ENCODE data around the gene SART3. TPM values are rescaled to one million over a fixed set of nuclear protein-coding genes. Genes with fewer than 3 reads are reported as not detected.

Gene SART3
- polyA plus RNA-seq, 1 of the 3 experiments (the other 2 are of a cell fraction): 28.9 TPM

DNA sequence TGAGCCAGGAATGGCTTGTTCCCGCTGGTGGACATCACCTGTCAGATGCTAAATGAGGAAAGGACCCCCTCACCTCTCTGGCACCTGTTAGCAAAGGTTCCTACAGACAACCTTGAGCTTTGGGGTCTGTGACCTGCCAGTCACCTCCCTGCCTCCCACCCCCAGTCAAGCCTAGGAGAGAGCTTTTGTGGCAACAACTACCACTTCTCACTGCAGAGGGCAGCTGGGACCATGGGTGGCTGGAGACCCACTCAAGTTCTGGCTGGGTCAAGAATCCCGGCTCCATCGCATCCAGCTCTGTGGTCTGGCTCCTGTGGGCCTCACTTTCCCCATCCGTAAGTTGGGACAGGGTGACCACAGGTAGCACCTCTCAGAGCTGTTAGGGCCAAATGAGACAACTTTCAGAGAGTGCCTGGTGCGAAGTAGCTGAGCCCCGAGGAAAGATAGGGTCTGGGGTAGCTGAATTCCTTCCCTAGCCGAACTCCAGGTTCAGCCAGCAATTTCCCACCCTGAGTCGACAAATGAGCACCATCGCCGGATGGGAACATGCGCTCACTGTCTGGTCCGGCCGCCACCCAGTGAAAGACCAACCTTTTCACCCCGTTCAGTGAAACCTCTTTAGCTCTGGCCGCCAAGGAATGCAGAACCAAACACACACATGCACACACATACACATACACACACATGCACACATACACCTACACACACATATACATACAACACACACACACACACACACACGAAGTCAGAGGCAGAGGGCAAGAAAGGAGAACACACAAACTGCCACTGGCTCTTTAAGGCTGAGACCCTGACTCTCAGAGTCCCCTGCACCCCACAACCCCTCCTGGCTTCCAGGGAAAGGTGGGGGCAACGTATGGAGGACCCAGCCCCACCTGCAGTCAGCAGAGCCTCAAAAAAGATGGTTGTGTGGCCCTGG is 35.0 kb upstream of the SART3 start:
- peak overlapping the region; percentile 45 to 60; a peak in 3 of 4 replicates for H3K4me3 ChIP-seq (ENCODE audit: low read depth in 2 of 2, low read length in 1 of 2)

GRCh38 chr12:108594960-108595710 is 34.2 kb upstream of the SART3 start:
- Histone ChIP-seq H3K9ac (no peak overlapping the region), H3K4me3 (ENCODE audit: low read depth in 2 of 2, low read length in 1 of 2) (no peak overlapping the region), H3K9me2 (no peaks in the 10 kb centered on the region), H2AFZ (ENCODE audit: low read depth) (no peak overlapping the region), H4K20me1 (ENCODE audit: insufficient read depth) (no peaks in the 10 kb centered on the region), H3K4me2 (no peak overlapping the region), H3K4me1 (ENCODE audit: control insufficient read depth in 1 of 2, insufficient read depth in 2 of 2, low read depth in 1 of 2, low read length in 1 of 2) (peaks cover 0 to 26% of the 10 kb centered on the region in 2 experiments; a peak in 1 of 4 replicates), H3K27me3 (ENCODE audit: insufficient read depth) (no peaks in the 10 kb centered on the region), H3K27ac (ENCODE audit: low read depth in 2 of 2, low read length in 1 of 2) (no peak overlapping the region), H3K9me3 (no peaks in the 10 kb centered on the region), H3K36me3 (replicated peaks in 1 of 2; ENCODE audit: control insufficient read depth in 1 of 2, insufficient read depth in 2 of 2, low read length in 1 of 2) (peaks cover 0 to 2% of the 10 kb centered on the region in 2 experiments), H3K79me2 (ENCODE audit: insufficient read depth) (no peaks in the 10 kb centered on the region), H3F3A (replicated peaks; ENCODE audit: insufficient read depth) (peaks cover 7% of the 10 kb centered on the region)
- no peak for TF ChIP-seq RFX5 (IDR thresholded peaks at IDR 0.05; ENCODE audit: low read length)
- TF ChIP-seq RXRA (IDR thresholded peaks at IDR 0.05; ENCODE audit: borderline replicate concordance, low read depth): no peak
- TF ChIP-seq SIN3A (IDR thresholded peaks at IDR 0.05; ENCODE audit: borderline replicate concordance, low read depth, low read length): no peak
- TF ChIP-seq PBX3 (IDR thresholded peaks at IDR 0.05): no peak
- TF ChIP-seq, protein P1, sequence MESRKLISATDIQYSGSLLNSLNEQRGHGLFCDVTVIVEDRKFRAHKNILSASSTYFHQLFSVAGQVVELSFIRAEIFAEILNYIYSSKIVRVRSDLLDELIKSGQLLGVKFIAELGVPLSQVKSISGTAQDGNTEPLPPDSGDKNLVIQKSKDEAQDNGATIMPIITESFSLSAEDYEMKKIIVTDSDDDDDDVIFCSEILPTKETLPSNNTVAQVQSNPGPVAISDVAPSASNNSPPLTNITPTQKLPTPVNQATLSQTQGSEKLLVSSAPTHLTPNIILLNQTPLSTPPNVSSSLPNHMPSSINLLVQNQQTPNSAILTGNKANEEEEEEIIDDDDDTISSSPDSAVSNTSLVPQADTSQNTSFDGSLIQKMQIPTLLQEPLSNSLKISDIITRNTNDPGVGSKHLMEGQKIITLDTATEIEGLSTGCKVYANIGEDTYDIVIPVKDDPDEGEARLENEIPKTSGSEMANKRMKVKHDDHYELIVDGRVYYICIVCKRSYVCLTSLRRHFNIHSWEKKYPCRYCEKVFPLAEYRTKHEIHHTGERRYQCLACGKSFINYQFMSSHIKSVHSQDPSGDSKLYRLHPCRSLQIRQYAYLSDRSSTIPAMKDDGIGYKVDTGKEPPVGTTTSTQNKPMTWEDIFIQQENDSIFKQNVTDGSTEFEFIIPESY (IDR thresholded peaks at IDR 0.05; ENCODE audit: borderline replicate concordance, low read depth): no peak
- TF ChIP-seq POLR2AphosphoS5 (IDR thresholded peaks at IDR 0.05; ENCODE audit: low read depth, low read length): no peak
- TF ChIP-seq NRF1 (IDR thresholded peaks at IDR 0.05; ENCODE audit: low read depth, low read length): no peak
- TF ChIP-seq FOXM1 (IDR thresholded peaks at IDR 0.05; ENCODE audit: low read depth): no peak
- TF ChIP-seq, protein P2, sequence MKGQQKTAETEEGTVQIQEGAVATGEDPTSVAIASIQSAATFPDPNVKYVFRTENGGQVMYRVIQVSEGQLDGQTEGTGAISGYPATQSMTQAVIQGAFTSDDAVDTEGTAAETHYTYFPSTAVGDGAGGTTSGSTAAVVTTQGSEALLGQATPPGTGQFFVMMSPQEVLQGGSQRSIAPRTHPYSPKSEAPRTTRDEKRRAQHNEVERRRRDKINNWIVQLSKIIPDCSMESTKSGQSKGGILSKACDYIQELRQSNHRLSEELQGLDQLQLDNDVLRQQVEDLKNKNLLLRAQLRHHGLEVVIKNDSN (IDR thresholded peaks at IDR 0.05; ENCODE audit: borderline replicate concordance, low read depth): no peak
- TF ChIP-seq MEF2A (IDR thresholded peaks at IDR 0.05; ENCODE audit: borderline replicate concordance, low read depth): no peak
- no peak for TF ChIP-seq FOXJ3 (CRISPR knock-in tag; IDR thresholded peaks at IDR 0.05)
- TF ChIP-seq MXI1 (IDR thresholded peaks at IDR 0.05; ENCODE audit: low read depth, low read length): no peak
- ChIA-PET CTCF (interaction anchor here (4.6 kb wide), 1 partner anchor 23 kb away, joined by 23 read pairs; no protein-coding TSS in a partner anchor), POLR2A (no interaction called here)
- no peak for DNase-seq
- 94% methylated on average over 7 of the region's 7 CpGs for WGBS (ENCODE audit: low lambda C conversion rate)

More for the DNA sequence above, 35.0 kb upstream of the SART3 start:
- Histone ChIP-seq H3K79me2 (ENCODE audit: insufficient read depth) (no peaks in the 10 kb centered on the region), H3K4me2 (peak overlapping the region; percentile 91; the same call in 1 of the 2 replicates), H3K4me1 (ENCODE audit: control insufficient read depth in 1 of 2, insufficient read depth in 2 of 2, low read depth in 1 of 2, low read length in 1 of 2) (peaks cover 0 to 26% of the 10 kb centered on the region in 2 experiments; a peak in 1 of 4 replicates), H3K9me2 (no peaks in the 10 kb centered on the region), H2AFZ (ENCODE audit: low read depth) (no peak overlapping the region), H3K9me3 (no peaks in the 10 kb centered on the region), H3F3A (replicated peaks; ENCODE audit: insufficient read depth) (peaks cover 7% of the 10 kb centered on the region), H3K9ac (no peak overlapping the region), H3K36me3 (replicated peaks in 1 of 2; ENCODE audit: control insufficient read depth in 1 of 2, insufficient read depth in 2 of 2, low read length in 1 of 2) (peaks cover 0 to 2% of the 10 kb centered on the region in 2 experiments), H4K20me1 (ENCODE audit: insufficient read depth) (no peaks in the 10 kb centered on the region), H3K27me3 (ENCODE audit: insufficient read depth) (no peaks in the 10 kb centered on the region), H3K27ac (ENCODE audit: low read depth in 2 of 2, low read length in 1 of 2) (no peak overlapping the region; a peak in 1 of 4 replicates)
- TF ChIP-seq MAX (IDR thresholded peaks at IDR 0.05; ENCODE audit: low read depth) (no peak), RCOR1 (IDR thresholded peaks at IDR 0.05; ENCODE audit: low read length) (no peak), FOXM1 (IDR thresholded peaks at IDR 0.05; ENCODE audit: low read depth) (no peak)
- DNase-seq: no peak
- ChIA-PET CTCF (interaction anchor here (0.9 to 4.6 kb wide), 3 partner anchors 22 to 207 kb away, joined by 3 to 23 read pairs (median 5); no protein-coding TSS in a partner anchor), POLR2A (no interaction called here)
- WGBS (ENCODE audit: low lambda C conversion rate): 81% methylated on average over 14 of the region's 17 CpGs
